ENCODE results near the gene KLHL9.

DNA sequence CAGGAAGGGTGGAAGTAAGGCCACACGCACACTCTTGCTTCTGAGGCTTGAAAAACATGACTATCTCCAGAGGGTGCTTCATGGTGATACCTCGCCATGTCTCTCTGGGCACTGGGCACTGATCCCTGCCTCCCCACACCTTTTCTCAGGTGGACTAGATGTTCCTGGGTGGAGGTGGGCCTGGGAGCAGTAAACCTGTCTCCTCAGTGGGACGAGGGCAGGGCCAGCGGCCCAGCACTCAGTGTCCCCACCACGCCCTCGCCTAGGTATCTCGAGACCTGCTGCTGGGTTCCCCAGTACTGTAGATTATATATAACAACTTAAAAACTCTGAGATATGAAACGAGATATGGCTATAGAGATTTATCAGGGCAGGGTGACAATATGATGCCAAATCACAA, 27.1 kb upstream of the KLHL9 start:
- no peak for TF ChIP-seq CTCF (IDR thresholded peaks at IDR 0.05; ENCODE audit: borderline replicate concordance, extremely low read depth, low read length, poor library complexity, severe bottlenecking)
- TF ChIP-seq EZH2 (IDR thresholded peaks at IDR 0.05; ENCODE audit: borderline replicate concordance, low read depth, low read length, severe bottlenecking): no peak

Data from DND-41 (cell line).